ENCODE results near the gene FAM110C. TPM values are rescaled to one million over a fixed set of nuclear protein-coding genes. Genes with fewer than 3 reads are reported as not detected.

FAM110C gene, protein sequence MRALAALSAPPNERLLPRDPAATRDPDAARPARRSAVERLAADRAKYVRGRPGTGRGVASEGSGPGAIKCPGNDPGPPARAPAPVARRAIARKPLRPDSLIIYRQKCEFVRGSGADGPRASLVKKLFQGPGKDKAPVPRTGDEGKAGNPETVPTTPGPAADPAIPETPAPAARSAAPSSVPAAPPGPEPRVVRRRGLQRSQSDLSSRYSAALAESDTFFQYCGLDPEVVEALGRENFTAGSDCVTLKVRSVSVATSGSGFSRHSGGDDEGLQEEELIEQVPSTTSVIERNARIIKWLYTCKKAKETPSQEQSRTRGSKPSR
- total RNA-seq, result 10 to 100 TPM in 5 of 6 donors, 1 to 10 TPM in 1; 6.9 to 13.3 (median 10.3) TPM
- polyA plus RNA-seq, result 10 to 100 TPM; 11.6 to 22.4 TPM

- 0 to 1% methylated on average over 50 to 75 of the region's 75 CpGs for WGBS, 2 donors
- FAIRE-seq, result no peak
Measured at GRCh38 chr2:46471-47345, at the start of gene FAM110C. Gene FAM110C, minus strand, starts transcription at chr2:46505. Its CDS starts 120 bp downstream, at chr2:46385.

DNA sequence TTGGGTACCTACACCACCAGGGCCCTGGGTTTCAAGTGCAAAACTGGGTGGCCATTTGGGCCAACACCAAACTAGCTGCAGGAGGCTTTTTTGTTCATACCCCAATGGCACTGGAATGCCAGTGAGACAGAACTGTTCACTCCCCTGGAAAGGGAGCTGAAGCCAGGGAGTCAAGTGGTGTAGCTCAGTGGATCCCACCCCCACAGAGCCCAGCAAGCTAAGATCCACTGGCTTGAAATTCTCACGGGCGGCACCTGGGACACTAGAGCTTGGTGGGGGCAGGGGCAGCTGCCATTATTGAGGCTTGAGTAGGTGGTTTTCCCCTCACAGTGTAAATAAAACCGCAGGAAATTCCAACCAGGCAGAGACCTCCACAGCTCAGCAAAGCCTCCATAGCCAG is 46.0 kb upstream of the FAM110C start:
- intact Hi-C loops (cut with DNase I), result no loop called here
- no peaks in the 10 kb centered on the region for H3K4me1 ChIP-seq
- ATAC-seq (no peak), FAIRE-seq (no peak), DNase-seq (no peak)
- no peak overlapping the region for H3K27ac ChIP-seq
- TF ChIP-seq, protein P1, sequence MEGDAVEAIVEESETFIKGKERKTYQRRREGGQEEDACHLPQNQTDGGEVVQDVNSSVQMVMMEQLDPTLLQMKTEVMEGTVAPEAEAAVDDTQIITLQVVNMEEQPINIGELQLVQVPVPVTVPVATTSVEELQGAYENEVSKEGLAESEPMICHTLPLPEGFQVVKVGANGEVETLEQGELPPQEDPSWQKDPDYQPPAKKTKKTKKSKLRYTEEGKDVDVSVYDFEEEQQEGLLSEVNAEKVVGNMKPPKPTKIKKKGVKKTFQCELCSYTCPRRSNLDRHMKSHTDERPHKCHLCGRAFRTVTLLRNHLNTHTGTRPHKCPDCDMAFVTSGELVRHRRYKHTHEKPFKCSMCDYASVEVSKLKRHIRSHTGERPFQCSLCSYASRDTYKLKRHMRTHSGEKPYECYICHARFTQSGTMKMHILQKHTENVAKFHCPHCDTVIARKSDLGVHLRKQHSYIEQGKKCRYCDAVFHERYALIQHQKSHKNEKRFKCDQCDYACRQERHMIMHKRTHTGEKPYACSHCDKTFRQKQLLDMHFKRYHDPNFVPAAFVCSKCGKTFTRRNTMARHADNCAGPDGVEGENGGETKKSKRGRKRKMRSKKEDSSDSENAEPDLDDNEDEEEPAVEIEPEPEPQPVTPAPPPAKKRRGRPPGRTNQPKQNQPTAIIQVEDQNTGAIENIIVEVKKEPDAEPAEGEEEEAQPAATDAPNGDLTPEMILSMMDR (IDR thresholded peaks at IDR 0.05), result no peak
- H3K36me3 ChIP-seq, result no peaks in the 10 kb centered on the region
- 77 to 78% methylated on average over 3 of the region's 3 CpGs for WGBS, 2 donors
- H3K27me3 ChIP-seq, result no peaks in the 10 kb centered on the region
- H3K4me3 ChIP-seq, result no peak overlapping the region
- H3K9me3 ChIP-seq, result no peaks in the 10 kb centered on the region

More at GRCh38 chr2:46471-47345, at the start of gene FAM110C:
- Histone ChIP-seq H3K27ac (peak within 1 kb of the TSS; percentile 88 to 97 (median 94)), H3K4me3 (peak within 1 kb of the TSS; percentile 53 to 90 (median 74)), H3K27me3 (no peaks in the 10 kb centered on the region), H3K9me3 (no peaks in the 10 kb centered on the region), H3K36me3 (no peaks in the 10 kb centered on the region), H3K4me1 (peaks cover 0 to 27% (median 18%) of the 10 kb centered on the region in 3 donors)
- TF ChIP-seq, protein P1 (IDR thresholded peaks at IDR 0.05), result no peak
- DNase-seq (peak; percentile 91 to 95 (median 94)), ATAC-seq (peak; percentile 76 to 85 (median 80))
- intact Hi-C loops (cut with DNase I), result no loop called here

GRCh38 chr2:90645-91312 is 44.5 kb upstream of the FAM110C start:
- no peaks in the 10 kb centered on the region for H3K27me3 ChIP-seq
- intact Hi-C loops (cut with DNase I), result no loop called here
- H3K4me1 ChIP-seq, result no peaks in the 10 kb centered on the region
- ATAC-seq, result no peak
- no peak for FAIRE-seq
- 90 to 93% methylated on average over 22 to 25 of the region's 25 CpGs for whole genome bisulfite sequencing, 2 donors
- TF ChIP-seq, protein P1 (IDR thresholded peaks at IDR 0.05), result no peak
- H3K36me3 ChIP-seq, result no peaks in the 10 kb centered on the region
- H3K27ac ChIP-seq, result no peak overlapping the region
- H3K4me3 ChIP-seq, result no peak overlapping the region
- DNase-seq, result peak in 1 of 6 donors; percentile 18
- H3K9me3 ChIP-seq, result no peaks in the 10 kb centered on the region

DNA sequence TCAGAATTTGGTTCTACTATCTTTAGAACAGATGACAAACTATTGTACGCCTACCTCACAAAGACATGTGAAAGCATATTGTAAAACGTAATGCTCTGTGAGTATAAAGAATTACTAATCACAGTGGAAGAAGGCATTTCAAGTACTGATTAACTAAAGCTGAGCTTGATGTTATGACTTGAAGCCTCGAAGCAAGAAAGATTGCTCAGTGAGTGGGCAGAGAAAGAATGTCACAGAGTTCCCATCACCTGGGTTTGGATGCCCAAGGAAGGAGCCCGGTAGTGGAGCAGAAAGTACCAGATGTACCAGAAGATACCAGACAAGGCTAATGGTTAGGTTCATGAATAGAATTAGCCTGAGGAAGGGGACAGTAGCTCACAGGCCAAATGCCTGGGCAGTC is 39.5 kb upstream of the FAM110C start:
- ATAC-seq (no peak), FAIRE-seq (no peak), DNase-seq (no peak)
- 79 to 80% methylated on average over 4 of the region's 4 CpGs for WGBS, 2 donors
- TF ChIP-seq, protein P1 (IDR thresholded peaks at IDR 0.05), result no peak
- Histone ChIP-seq H3K36me3 (no peaks in the 10 kb centered on the region), H3K4me3 (no peak overlapping the region), H3K9me3 (no peaks in the 10 kb centered on the region), H3K4me1 (no peaks in the 10 kb centered on the region), H3K27me3 (no peaks in the 10 kb centered on the region), H3K27ac (no peak overlapping the region)
- intact Hi-C loops (cut with DNase I), result no loop called here
